ENCODE data around the gene TUBB2B.
A peak's percentile ranks its signal among the peaks of the same experiment; 100 is the strongest.

Gene TUBB2B

GRCh38 chr6:3227363-3228045, at the start of gene TUBB2B:
Gene TUBB2B, minus strand, starts transcription at chr6:3227653. Its CDS starts 110 bp downstream, at chr6:3227543.
- DNase-seq: peak; percentile 89

GRCh38 chr6:3277251-3277650, 49.8 kb upstream of the TUBB2B start:
- DNase-seq: no peak

GRCh38 chr6:3276174-3277167, 49.0 kb upstream of the TUBB2B start:
- no peak for DNase-seq

- no peak for DNase-seq
These were observed 46.5 kb upstream of the TUBB2B start for GRCh38 chr6:3273707-3274521.

GRCh38 chr6:3272911-3273547, 45.6 kb upstream of the TUBB2B start:
- no peak for DNase-seq

GRCh38 chr6:3271756-3272155, 44.3 kb upstream of the TUBB2B start:
- DNase-seq: no peak

- no peak for DNase-seq
These were observed 42.8 kb upstream of the TUBB2B start for GRCh38 chr6:3270258-3270657.

GRCh38 chr6:3269281-3269975, 42.0 kb upstream of the TUBB2B start:
- DNase-seq: no peak

GRCh38 chr6:3268680-3269079, 41.2 kb upstream of the TUBB2B start:
- DNase-seq: no peak

GRCh38 chr6:3267162-3267561, 39.7 kb upstream of the TUBB2B start:
- no peak for DNase-seq

- no peak for DNase-seq
These were observed 38.7 kb upstream of the TUBB2B start for GRCh38 chr6:3266170-3266569.

GRCh38 chr6:3265671-3266070, 38.2 kb upstream of the TUBB2B start:
- no peak for DNase-seq

GRCh38 chr6:3264356-3264755, 36.9 kb upstream of the TUBB2B start:
- no peak for DNase-seq

GRCh38 chr6:3263096-3263495, 35.6 kb upstream of the TUBB2B start:
- DNase-seq: no peak

- DNase-seq: no peak
These were observed 34.5 kb upstream of the TUBB2B start for GRCh38 chr6:3261921-3262320.

- no peak for DNase-seq
These were observed 34.0 kb upstream of the TUBB2B start for GRCh38 chr6:3261518-3261820.

GRCh38 chr6:3260772-3261517, 33.5 kb upstream of the TUBB2B start:
- DNase-seq: no peak

GRCh38 chr6:3260296-3260695, 32.8 kb upstream of the TUBB2B start:
- DNase-seq: no peak

- peak; percentile 62 for DNase-seq
These were observed 32.1 kb upstream of the TUBB2B start for GRCh38 chr6:3259491-3259958.

GRCh38 chr6:3258720-3259490, 31.5 kb upstream of the TUBB2B start, which contains the start of gene PSMG4:
Gene PSMG4, plus strand, starts transcription at chr6:3258947. Its CDS starts 76 bp downstream, at chr6:3259023.
- DNase-seq: peak; percentile 97
